ENCODE results near the gene TRIP13.
"Not testable (repeated sequence)": the region's sequence is repeated elsewhere in the genome, so short reads cannot be mapped to it uniquely, and the experiment has no call there.

TRIP13 gene

DNA sequence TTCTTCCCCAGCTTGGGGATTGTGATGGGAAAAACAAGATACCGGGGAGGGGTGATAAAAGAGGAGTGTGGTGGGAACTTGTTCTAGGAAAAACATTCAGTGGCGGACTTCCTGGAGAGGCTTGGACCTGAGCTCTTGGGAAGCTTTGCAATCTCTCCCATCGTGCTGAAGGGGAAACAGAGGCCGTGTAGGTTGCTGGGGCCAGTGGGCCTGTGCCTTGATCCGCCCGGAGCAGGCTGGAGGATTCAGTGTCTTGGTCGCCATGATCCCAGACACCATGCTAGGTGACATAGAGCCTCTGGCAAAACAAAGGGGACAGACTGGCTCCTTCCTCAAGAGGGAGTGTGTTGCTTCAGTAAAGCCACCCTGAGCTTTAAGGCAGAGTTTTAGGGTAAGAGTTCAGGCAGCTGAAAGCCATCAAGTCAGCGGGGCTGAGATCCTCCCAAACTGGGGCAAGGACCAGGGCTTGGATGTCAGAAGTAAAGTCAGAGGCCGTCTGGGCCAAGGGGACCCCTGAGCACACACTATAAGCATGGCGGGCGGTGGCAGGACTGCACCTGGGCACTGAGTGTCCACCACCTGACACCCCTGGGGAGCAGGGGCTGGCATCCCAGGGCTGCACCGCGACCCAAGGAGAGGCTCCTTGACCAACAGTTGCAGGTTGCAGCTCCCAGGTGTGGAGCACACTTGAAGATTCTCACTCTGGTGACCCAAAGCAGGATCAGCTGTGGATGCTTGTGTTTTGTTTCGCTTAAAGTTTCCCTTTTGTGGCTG is 44.7 kb downstream of the TRIP13 start:
- Histone ChIP-seq H4K20me1 (peaks cover 0 to 5% (median 0%) of the 10 kb centered on the region in 11 experiments; a peak in 3 of 22 replicates), H3K4me2 (no peak overlapping the region), H3K9ac (no peak overlapping the region), H3K27ac (no peak overlapping the region), H3K27me3 (peaks cover 0 to 27% (median 9%) of the 10 kb centered on the region in 11 experiments; a peak in 12 of 22 replicates), H3K9me3 (replicated peaks in 1 of 11) (peaks cover 0 to 12% (median 9%) of the 10 kb centered on the region in 11 experiments; a peak in 10 of 22 replicates), H3K4me3 (no peak overlapping the region), H3K36me3 (no peaks in the 10 kb centered on the region), H3K4me1 (peaks cover 0 to 6% (median 0%) of the 10 kb centered on the region in 10 experiments; a peak in 3 of 20 replicates)
- TF ChIP-seq Cebpa-rat (IDR thresholded peaks at IDR 0.05) = no peak

- no peak overlapping the region for H3K4me3 ChIP-seq
- no peak overlapping the region for H3K27ac ChIP-seq
- no peak for TF ChIP-seq Cebpa-rat (IDR thresholded peaks at IDR 0.05)
- H3K4me2 ChIP-seq = no peak overlapping the region
- H4K20me1 ChIP-seq = peaks cover 0 to 11% (median 5%) of the 10 kb centered on the region in 11 experiments; a peak in 7 of 22 replicates
- peaks cover 14 to 45% (median 28%) of the 10 kb centered on the region in 11 experiments for H3K27me3 ChIP-seq
- no peak overlapping the region for H3K9ac ChIP-seq
- H3K36me3 ChIP-seq = no peaks in the 10 kb centered on the region
- peaks cover 0 to 6% (median 3%) of the 10 kb centered on the region in 11 experiments; a peak in 10 of 22 replicates for H3K9me3 ChIP-seq (replicated peaks in 1 of 11)
- peaks cover 10 to 21% (median 15%) of the 10 kb centered on the region in 10 experiments; a peak in 18 of 20 replicates for H3K4me1 ChIP-seq
These were observed 46.7 kb downstream of the TRIP13 start for GRCh38 chr5:939368-939767.

DNA sequence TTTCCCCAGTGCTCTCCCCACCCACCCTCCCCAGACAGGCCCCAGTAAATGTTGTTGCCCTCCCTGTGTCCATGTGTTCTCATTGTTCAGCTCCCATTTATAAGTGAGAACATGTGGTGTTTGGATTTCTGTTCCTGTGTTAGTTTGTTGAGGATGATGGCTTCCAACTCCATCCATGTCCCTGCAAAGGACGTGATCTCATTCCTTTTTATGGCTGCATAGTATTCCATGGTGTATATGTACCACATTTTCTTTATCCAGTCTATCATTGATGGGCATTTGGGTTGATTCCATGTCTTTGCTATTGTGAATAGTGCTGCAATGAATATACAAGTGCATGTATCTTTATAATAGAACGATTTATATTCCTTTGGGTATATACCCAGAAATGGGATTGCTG is 48.1 kb downstream of the TRIP13 start:
- H4K20me1 ChIP-seq = peaks cover 0 to 20% (median 7%) of the 10 kb centered on the region in 11 experiments; a peak in 11 of 22 replicates
- peaks cover 28 to 58% (median 42%) of the 10 kb centered on the region in 11 experiments for H3K27me3 ChIP-seq
- not testable (repeated sequence) for H3K36me3 ChIP-seq; H3K27ac ChIP-seq; H3K9ac ChIP-seq; H3K4me2 ChIP-seq; H3K4me3 ChIP-seq; H3K9me3 ChIP-seq (replicated peaks in 1 of 11)
- peaks cover 10 to 23% (median 17%) of the 10 kb centered on the region in 10 experiments; a peak in 18 of 20 replicates for H3K4me1 ChIP-seq

GRCh38 chr5:943201-943917 is 50.7 kb downstream of the TRIP13 start:
- Histone ChIP-seq H3K4me2 (peak overlapping the region in 10 of 11 experiments; percentile 5 to 65 (median 56); a peak in 18 of 22 replicates), H3K27me3 (peaks cover 52 to 74% (median 67%) of the 10 kb centered on the region in 11 experiments), H3K27ac (no peak overlapping the region), H3K9ac (no peak overlapping the region), H3K4me3 (no peak overlapping the region), H3K4me1 (peaks cover 15 to 39% (median 35%) of the 10 kb centered on the region in 10 experiments), H3K9me3 (replicated peaks in 1 of 11) (no peaks in the 10 kb centered on the region), H4K20me1 (peaks cover 0 to 44% (median 25%) of the 10 kb centered on the region in 11 experiments; a peak in 15 of 22 replicates), H3K36me3 (no peaks in the 10 kb centered on the region)
- TF ChIP-seq Cebpa-rat (IDR thresholded peaks at IDR 0.05) = no peak

DNA sequence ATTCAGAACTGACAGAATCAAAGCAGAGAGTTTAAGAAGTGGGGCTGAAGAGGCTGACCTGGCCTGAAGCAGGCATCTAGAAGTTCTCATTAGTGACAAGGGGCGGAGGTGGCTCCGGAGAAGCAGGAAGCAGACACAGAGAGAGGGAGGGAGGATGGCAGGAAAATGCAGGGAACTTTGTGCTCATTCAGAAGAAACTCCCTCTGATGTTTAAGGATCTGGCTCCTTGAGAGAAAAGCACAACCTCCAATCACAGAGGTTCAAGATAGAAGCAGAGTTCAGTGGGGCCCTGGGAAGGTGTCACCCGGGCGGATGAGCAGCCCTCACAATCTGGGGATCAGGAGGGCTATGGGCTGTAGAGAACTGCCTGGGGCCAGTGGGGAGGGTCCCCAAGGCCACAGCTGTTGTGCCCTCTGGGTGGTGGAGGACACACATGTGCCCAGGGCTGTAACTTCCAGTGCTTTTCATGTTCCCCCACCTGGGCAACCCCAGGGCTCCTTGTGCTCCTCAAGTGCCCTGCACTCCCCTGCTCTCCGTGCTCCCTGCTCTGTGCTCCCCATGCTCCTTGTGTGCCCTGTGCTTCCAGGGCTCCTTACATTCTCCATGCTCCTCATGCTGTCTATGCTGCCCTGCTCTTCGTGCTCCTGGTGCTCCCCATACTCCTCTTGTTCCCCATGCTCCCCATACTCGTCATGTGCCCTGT is 51.4 kb downstream of the TRIP13 start:
- Histone ChIP-seq H3K27me3 (peaks cover 57 to 81% (median 74%) of the 10 kb centered on the region in 11 experiments), H3K27ac (no peak overlapping the region), H3K9me3 (replicated peaks in 1 of 11) (no peaks in the 10 kb centered on the region), H3K4me3 (no peak overlapping the region), H3K36me3 (no peaks in the 10 kb centered on the region), H4K20me1 (peaks cover 0 to 51% (median 30%) of the 10 kb centered on the region in 11 experiments; a peak in 15 of 22 replicates), H3K4me1 (peaks cover 19 to 46% (median 42%) of the 10 kb centered on the region in 10 experiments), H3K4me2 (peak overlapping the region in 10 of 11 experiments; percentile 5 to 65 (median 56); a peak in 18 of 22 replicates), H3K9ac (no peak overlapping the region)
- no peak for TF ChIP-seq Cebpa-rat (IDR thresholded peaks at IDR 0.05)

- peaks cover 19 to 47% (median 44%) of the 10 kb centered on the region in 10 experiments for H3K4me1 ChIP-seq
- peaks cover 0 to 55% (median 30%) of the 10 kb centered on the region in 11 experiments; a peak in 15 of 22 replicates for H4K20me1 ChIP-seq
- H3K4me2 ChIP-seq = peak overlapping the region in 8 of 11 experiments; percentile 34 to 65 (median 58); a peak in 13 of 22 replicates
- no peaks in the 10 kb centered on the region for H3K9me3 ChIP-seq (replicated peaks in 1 of 11)
- no peak overlapping the region for H3K27ac ChIP-seq
- no peaks in the 10 kb centered on the region for H3K36me3 ChIP-seq
- peaks cover 61 to 86% (median 79%) of the 10 kb centered on the region in 11 experiments for H3K27me3 ChIP-seq
- TF ChIP-seq Cebpa-rat (IDR thresholded peaks at IDR 0.05) = no peak
- no peak overlapping the region for H3K9ac ChIP-seq
- no peak overlapping the region for H3K4me3 ChIP-seq
These were observed 51.9 kb downstream of the TRIP13 start for GRCh38 chr5:944621-944927.

- no peak overlapping the region for H3K27ac ChIP-seq
- TF ChIP-seq Cebpa-rat (IDR thresholded peaks at IDR 0.05) = no peak
These were observed 52.5 kb downstream of the TRIP13 start for GRCh38 chr5:944992-945685.

More at GRCh38 chr5:944992-945685, 52.5 kb downstream of the TRIP13 start:
- H3K36me3 ChIP-seq = no peaks in the 10 kb centered on the region
- H3K9me3 ChIP-seq (replicated peaks in 1 of 11) = peaks cover 0 to 4% (median 3%) of the 10 kb centered on the region in 11 experiments; a peak in 14 of 22 replicates
- peaks cover 0 to 57% (median 30%) of the 10 kb centered on the region in 11 experiments; a peak in 15 of 22 replicates for H4K20me1 ChIP-seq
- H3K4me1 ChIP-seq = peaks cover 19 to 47% (median 44%) of the 10 kb centered on the region in 10 experiments
- no peak overlapping the region for H3K9ac ChIP-seq
- H3K4me3 ChIP-seq = no peak overlapping the region
- no peak overlapping the region for H3K4me2 ChIP-seq
- peaks cover 66 to 92% (median 84%) of the 10 kb centered on the region in 11 experiments for H3K27me3 ChIP-seq

Data from BLaER1 treated with 17β-estradiol and CSF1 and Interleukin-3, amounts not matched to agents 10 nM and 100 nM (cell line).